ENCODE measurements around the gene NTM. TPM values are rescaled to one million over a fixed set of nuclear protein-coding genes. Genes with fewer than 3 reads are reported as not detected.
"Not testable (repeated sequence)": the region's sequence is repeated elsewhere in the genome, so short reads cannot be mapped to it uniquely, and the experiment has no call there.

The NTM gene
- total RNA-seq, 1 donor from 2014 or later = 92.1 TPM

GRCh38 chr11:132314911-132315455 is 944.6 kb downstream of the NTM start:
- Mint-ChIP-seq H3K4me3 (ENCODE audit: unreplicated experiment) (no peak overlapping the region), H3K4me1 (ENCODE audit: low read depth) (peaks cover 25% of the 10 kb centered on the region), H3K27me3 (ENCODE audit: low read depth) (no peaks in the 10 kb centered on the region), H3K27ac (ENCODE audit: unreplicated experiment) (peak overlapping the region; percentile 43), H3K36me3 (ENCODE audit: low read depth) (peaks cover 3% of the 10 kb centered on the region), H3K9me3 (ENCODE audit: low read depth) (no peaks in the 10 kb centered on the region)
- no peak for TF ChIP-seq CTCF (IDR thresholded peaks at IDR 0.05)
- no peak for DNase-seq (ENCODE audit: low spot score)

- no peaks in the 10 kb centered on the region for H3K9me3 Mint-ChIP-seq (ENCODE audit: low read depth)
- no peak overlapping the region for H3K27ac Mint-ChIP-seq (ENCODE audit: unreplicated experiment)
- no peaks in the 10 kb centered on the region for H3K27me3 Mint-ChIP-seq (ENCODE audit: low read depth)
- no peak overlapping the region for H3K4me3 Mint-ChIP-seq (ENCODE audit: unreplicated experiment)
- DNase-seq (ENCODE audit: low spot score) = no peak
- H3K4me1 Mint-ChIP-seq (ENCODE audit: low read depth) = peaks cover 25% of the 10 kb centered on the region
- H3K36me3 Mint-ChIP-seq (ENCODE audit: low read depth) = peaks cover 3% of the 10 kb centered on the region
- TF ChIP-seq CTCF (IDR thresholded peaks at IDR 0.05) = no peak
Observed at GRCh38 chr11:132315696-132316095, 945.3 kb downstream of the NTM start.

GRCh38 chr11:132318421-132319157 is 948.2 kb downstream of the NTM start:
- peak; percentile 36 for TF ChIP-seq CTCF (IDR thresholded peaks at IDR 0.05)
- DNase-seq (ENCODE audit: low spot score) = no peak
- Mint-ChIP-seq H3K4me1 (ENCODE audit: low read depth) (peaks cover 17% of the 10 kb centered on the region), H3K4me3 (ENCODE audit: unreplicated experiment) (no peak overlapping the region), H3K27me3 (ENCODE audit: low read depth) (no peaks in the 10 kb centered on the region), H3K9me3 (ENCODE audit: low read depth) (no peaks in the 10 kb centered on the region), H3K36me3 (ENCODE audit: low read depth) (peaks cover 4% of the 10 kb centered on the region), H3K27ac (ENCODE audit: unreplicated experiment) (no peak overlapping the region)

- not testable (repeated sequence) for H3K36me3 Mint-ChIP-seq (ENCODE audit: low read depth); H3K4me3 Mint-ChIP-seq (ENCODE audit: unreplicated experiment); H3K27ac Mint-ChIP-seq (ENCODE audit: unreplicated experiment); H3K27me3 Mint-ChIP-seq (ENCODE audit: low read depth); DNase-seq (ENCODE audit: low spot score); H3K9me3 Mint-ChIP-seq (ENCODE audit: low read depth)
- H3K4me1 Mint-ChIP-seq (ENCODE audit: low read depth) = peaks cover 16% of the 10 kb centered on the region
Observed at GRCh38 chr11:132319419-132319818, 949.0 kb downstream of the NTM start.

GRCh38 chr11:132330515-132330914 is 960.1 kb downstream of the NTM start:
- Mint-ChIP-seq H3K27ac (ENCODE audit: unreplicated experiment) (no peak overlapping the region), H3K36me3 (ENCODE audit: low read depth) (peaks cover 5% of the 10 kb centered on the region), H3K27me3 (ENCODE audit: low read depth) (no peaks in the 10 kb centered on the region), H3K4me3 (ENCODE audit: unreplicated experiment) (no peak overlapping the region), H3K4me1 (ENCODE audit: low read depth) (no peaks in the 10 kb centered on the region), H3K9me3 (ENCODE audit: low read depth) (no peaks in the 10 kb centered on the region)
- no peak for TF ChIP-seq CTCF (IDR thresholded peaks at IDR 0.05)
- DNase-seq (ENCODE audit: low spot score) = no peak

GRCh38 chr11:132332521-132332920 is 962.1 kb downstream of the NTM start:
- Mint-ChIP-seq H3K4me3 (ENCODE audit: unreplicated experiment) (no peak overlapping the region), H3K27me3 (ENCODE audit: low read depth) (no peaks in the 10 kb centered on the region), H3K4me1 (ENCODE audit: low read depth) (no peaks in the 10 kb centered on the region), H3K9me3 (ENCODE audit: low read depth) (no peaks in the 10 kb centered on the region), H3K27ac (ENCODE audit: unreplicated experiment) (no peak overlapping the region), H3K36me3 (ENCODE audit: low read depth) (peaks cover 5% of the 10 kb centered on the region)
- no peak for TF ChIP-seq CTCF (IDR thresholded peaks at IDR 0.05)
- no peak for DNase-seq (ENCODE audit: low spot score)
